Stimulated activated CD4-positive, alpha-beta T cell treated with anti-CD3 and anti-CD28 coated beads, Interleukin-4, amount 100 ng/mL, for 24 hours (primary cell): Measurements from ENCODE around the gene CTSA.
"Not testable (repeated sequence)": the region's sequence is repeated elsewhere in the genome, so short reads cannot be mapped to it uniquely, and the experiment has no call there.

Source experiments
- DNase-seq: peaks from one replicate; pipeline ENCODE4 v3.0.0-alpha.2; 2020

CTSA gene

DNA sequence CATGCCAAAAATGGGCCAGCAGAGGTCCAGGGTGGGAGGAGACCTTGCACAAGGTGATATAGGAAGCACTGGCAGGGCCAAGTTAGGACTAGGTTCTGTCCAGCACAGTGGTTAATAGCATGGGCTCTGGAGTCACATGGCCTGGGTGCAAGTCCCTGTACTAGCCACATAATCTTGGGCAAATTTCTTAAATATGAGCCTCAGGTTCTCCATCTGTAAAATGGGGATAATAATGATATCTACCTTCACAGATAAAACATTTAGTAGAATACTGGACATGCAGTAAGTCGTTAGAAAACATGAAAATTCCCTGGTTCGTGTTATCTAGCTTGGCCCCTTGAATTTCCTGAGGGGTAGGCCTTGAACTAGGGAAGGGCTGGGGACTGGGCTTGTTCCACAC is 6.2 kb downstream of the CTSA start:
- no peak for DNase-seq

DNA sequence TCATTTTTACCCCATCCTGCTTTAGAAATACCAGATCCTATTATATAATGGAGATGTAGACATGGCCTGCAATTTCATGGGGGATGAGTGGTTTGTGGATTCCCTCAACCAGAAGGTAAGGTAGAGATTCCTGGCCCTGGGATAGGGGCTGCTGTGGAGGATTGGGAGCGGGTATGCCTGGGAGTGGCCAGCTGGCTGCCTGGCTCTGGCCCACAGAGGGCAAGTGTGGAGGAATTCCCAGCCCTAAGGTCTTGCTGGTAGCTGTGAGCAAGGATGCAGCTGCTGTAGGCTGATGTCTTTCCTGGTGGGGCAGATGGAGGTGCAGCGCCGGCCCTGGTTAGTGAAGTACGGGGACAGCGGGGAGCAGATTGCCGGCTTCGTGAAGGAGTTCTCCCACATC is 6.6 kb downstream of the CTSA start:
- DNase-seq, result no peak

DNA sequence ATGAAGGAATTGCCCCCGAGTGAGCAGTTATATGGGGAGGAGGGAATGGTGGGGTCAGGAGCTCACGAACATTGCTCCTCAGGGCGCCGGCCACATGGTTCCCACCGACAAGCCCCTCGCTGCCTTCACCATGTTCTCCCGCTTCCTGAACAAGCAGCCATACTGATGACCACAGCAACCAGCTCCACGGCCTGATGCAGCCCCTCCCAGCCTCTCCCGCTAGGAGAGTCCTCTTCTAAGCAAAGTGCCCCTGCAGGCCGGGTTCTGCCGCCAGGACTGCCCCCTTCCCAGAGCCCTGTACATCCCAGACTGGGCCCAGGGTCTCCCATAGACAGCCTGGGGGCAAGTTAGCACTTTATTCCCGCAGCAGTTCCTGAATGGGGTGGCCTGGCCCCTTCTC is 7.2 kb downstream of the CTSA start:
- DNase-seq, result no peak

DNA sequence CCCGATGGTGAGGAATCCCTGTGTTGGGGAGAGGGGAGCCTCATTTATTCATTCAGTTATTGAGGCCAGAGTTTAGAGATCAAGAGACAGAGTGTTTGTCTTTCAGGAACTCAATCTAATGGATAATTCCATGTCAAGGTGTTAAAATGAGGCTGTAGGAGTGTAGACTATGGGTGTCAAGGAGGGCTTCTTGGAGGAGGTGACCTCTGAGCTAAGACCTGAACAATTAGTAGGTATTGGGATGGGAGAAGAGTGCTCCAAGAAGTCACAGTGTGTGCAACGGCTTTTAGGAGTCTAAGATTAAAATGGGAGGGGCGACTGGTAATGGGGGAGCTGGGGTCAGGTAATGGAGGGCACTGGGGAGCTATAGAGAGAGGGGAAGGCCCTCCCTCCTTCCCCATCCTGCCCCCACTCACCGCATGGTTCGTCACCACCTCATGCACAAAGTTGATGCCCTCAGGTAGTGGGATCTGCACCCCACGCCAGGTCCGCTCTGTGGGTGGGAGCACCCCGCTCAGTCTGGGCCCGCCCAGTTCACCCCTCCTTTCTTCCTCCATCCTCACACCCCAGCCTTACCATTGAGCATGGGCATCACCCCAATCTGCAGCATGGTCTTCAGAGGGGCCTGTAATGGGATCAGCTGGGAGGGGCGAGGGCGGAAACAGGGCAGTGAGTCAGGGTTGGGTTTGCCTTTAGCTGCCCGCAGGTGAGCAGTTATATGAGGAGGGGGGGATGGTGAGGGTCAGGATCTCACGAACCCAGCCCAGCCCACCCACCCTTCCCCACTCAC is 8.1 kb downstream of the CTSA start:
- DNase-seq, result no peak

DNA sequence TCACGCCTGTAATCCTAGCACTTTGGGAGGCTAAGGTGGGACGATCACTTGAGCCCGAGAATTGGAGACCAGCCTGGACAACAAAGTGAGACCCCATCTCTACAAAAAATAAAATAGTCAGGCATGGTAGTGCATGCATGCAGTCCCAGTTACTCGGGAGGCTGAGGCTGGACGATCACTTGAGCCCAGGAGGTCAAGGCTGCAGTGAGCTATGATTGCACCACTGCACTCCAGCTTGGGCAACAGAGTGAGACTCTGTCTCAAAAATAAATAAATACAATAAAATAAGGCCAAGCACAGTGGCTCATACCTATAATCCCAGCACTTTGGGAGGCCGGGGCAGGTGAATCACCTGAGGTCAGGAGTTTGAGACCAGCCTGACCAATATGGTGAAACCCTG is 10.2 kb downstream of the CTSA start:
- DNase-seq, result not testable (repeated sequence)

DNA sequence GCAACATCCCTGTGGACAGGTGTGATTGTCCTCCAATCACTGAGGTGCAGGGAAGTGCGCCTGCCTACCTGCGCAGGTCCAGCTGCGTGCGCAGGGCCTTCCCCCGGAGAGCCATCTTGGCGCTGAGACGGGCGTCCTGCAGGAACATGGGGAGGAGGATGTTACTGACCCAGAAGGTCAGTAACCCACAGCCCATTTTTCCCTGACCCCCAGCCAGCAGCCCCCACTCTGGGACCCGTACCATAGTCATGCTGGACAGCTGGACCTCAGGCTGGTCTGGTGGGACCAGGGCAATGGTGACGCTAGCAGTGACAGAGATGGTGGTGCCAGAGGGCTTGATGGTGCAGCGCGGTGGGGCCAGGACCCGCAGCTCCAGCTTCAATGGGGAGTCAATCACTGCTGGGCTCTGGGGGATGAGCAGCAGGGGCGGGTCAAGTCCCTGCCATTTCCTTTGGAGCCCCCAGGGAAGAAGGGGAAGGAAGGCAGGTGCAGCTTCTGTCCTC is 11.1 kb downstream of the CTSA start:
- no peak for DNase-seq

DNA sequence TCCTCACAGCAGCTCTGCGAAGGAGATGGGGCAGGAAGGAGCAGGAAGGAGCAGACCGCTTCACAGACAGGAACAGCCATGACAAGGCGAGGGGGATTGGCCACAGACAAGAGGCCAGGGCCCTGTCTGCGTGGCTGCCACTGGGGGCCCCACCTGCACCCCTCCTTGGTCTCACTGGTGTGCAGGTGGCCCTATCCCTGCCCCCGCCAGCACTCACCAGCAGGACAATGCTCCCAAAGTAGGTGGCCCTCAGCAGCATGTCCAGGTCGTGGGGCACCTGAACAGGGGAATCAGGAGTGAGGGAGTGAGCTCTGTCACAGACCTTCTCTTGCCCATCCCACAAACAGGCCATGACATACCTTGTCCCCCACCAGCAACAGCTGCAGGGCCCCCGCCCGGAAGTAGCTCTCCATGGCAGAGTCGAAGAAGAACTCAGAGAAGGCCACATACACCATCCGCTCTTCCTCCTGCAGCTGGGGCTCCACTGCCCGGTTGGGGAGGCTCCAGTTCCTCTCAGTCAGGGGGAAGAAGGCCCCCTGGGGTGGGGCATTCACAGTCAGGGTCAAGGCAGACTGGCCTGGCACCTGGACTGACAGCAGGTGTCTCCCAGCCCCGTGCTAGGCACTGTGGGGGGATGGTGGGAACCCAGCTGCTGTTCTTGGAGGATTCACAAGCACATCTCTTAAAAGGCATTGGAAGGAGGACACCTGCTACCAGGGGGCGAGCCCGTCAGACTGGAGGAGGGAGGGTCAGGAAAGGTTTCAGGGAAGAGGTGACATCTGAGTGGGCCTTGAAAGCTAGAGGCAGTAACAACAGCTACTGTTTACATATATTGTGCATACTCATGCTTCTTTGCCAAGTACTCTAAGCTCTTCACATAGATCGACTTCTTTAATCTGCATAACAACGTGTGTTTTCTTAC is 13.7 kb downstream of the CTSA start:
- DNase-seq, result no peak

DNA sequence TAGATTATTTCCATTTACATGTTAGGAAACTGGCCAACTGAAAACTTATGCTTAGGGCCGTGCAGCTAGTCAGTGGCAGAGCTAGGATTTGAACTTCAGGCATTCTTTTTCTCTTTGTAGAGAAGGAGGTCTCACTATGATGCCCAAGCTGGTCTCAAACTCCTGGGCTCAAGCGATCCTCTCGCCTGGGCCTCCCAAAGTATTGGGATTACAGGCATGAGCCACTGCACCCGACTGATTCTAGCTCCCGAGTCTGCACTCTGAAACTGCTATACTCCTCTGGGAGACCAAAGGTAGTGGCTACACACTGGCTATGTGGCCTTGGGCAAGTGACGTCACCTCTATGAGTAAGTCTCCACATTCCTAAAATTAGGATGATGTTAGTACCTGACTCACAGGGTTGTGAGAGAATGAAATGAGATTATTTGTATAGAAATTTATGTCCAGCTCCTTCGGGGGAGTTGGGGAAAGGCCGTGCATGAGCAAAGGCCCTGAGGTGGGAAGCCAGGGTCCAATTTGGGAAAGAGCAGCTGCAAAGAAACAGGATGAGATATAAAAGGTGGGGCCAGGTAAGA is 14.5 kb downstream of the CTSA start:
- DNase-seq, result no peak

DNA sequence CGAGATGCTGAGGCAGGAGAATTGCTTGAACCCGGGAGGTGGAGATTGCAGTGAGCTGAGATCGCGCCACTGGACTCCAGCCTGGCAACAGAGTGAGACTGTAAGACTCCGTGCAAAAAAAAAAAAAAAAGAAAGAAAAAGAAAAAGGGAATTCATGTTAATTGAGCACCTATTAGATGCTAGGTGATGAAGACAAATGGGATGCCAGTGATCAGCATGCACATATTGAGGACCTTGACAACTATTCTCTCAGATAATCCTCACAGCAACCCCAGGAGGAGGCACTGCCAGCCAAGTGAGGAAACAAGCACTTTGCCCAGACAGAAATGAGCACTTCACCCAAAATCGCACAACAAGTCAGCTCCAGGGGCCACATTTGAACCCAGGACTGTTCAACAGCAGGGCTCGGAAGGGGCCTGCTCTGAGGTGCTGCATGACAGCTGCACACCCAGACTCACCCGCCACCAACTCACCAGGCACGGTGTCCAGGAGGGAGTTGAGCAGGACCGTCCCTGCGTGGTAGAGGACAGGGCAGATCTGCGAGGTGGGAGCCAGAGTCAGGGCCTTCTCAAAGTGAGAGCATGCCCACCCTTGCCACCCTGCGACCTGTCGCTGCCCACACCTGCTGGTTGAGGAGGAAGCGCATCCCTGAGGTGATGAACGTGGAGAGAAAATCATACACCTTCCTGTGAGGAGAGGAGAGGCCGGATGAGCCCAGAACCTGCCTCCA is 16.2 kb downstream of the CTSA start:
- no peak for DNase-seq

DNA sequence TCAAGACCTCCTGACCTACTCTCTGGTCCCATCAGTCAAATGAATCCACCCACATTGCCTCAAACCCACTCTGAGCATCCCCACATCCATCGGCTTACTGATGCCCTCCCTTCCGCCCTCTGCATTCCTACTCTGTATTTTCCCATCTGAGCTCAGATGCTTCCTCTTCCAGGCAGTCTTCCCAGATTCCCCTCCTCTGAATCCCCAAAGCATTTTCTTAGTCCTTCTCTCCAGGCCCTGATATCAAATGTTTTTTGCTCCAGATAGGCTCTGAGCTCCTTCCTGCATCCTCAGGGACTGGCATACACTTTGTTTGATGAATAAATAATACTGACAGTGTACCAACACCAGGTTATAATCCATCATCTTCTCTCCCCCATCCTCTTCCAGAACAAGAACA is 16.9 kb downstream of the CTSA start:
- DNase-seq, result no peak

DNA sequence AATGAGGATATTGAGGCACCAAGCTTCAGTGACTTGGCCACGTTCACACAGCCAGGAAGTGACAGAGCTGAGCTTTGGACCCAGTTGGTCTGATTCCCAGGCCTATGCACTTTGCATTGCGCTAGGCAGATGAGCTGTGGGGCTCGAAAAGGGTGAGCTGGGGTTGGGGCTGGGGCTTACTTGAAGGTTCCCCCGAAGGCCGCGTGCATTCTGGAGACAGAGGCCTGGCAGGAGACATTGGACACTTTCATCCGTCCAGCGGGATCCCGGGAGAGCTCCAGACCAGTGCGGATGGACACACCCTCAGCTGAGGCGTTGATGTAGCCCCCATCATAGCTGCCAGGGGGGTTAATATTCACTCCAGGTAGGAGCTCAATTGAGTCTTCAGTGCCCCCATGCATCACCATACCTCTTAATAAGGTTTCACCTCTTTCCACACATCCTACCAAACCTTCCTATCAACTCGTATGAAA is 18.2 kb downstream of the CTSA start:
- no peak for DNase-seq

DNA sequence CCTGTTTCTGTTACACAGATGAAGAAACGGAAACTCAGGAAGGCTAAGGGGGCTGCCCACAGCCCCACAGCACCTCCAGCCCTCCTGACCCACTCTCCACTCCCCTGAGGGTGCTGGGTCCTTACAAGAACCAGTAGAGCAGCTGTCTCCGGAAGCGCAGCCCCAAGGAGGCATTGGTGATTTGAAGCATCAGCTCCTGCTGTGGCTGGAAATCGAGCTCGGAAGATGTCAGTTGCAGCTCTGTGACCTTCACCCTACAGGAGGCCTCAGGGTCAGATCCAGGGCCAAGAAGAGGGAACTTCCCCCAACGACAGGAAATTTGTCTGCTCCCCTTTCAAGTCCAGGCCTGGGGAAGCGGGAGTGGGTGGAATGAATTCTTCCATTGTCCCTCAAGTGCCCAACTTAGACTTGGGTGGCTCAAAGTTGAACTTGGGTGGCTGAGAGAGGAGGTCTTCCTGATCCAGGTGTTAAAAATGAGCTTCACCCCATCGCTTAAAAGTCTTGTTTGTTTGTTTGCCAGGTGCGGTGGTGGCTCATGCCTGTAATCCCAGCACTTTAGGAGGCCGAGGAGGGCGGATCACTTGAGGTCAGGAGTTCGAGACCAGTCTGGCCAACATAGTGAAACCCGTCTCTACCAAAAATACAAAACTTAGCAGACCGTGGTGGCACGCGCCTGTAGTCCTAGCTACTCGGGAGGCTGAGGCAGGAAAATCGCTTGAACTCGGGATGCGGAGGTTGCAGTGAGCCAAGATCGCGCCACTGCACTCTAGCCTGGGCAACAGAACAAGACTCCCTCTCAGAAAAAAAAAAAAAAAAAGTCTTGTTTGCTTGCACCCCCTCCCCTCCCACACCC is 18.9 kb downstream of the CTSA start:
- no peak for DNase-seq

DNA sequence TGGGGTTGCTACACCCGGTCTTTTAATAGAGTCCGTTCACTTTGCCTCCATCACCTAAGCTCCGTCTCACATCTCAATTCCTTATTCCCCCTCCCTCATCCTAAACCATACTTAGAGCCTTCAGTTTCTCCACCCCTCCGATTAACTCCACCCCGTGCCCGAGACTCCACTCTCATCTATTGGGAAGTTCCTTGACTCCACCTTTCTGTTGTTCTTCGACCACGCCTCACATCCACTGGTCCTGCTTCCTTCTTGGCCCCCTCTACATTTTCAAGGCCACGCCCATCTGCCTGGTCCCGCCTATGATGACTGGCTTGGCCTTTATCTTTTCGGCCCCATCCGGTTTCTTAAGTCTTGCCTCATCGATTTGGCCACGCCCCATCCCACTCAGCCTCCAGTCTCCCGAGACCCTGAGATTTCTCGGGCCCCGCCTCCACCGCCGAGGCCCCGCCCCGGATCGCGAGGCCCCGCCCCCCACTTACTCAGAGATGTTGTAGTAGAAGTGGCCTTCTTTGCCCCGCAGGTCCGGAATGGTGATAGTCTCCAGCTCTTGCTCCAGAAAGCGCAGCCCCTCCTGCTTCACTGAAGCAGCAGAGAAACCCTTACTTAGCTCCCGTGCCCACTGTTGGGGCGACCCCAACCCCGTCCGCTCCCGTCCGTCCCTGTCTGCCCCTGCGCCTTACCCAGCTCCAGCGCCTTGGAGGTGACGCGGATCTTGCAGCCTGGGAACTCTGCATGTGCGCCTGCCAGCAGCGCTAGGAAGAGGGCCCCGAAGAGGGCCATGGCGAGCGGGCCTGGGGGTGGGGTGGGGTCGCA is 19.7 kb downstream of the CTSA start:
- peak; percentile 93 for DNase-seq

DNA sequence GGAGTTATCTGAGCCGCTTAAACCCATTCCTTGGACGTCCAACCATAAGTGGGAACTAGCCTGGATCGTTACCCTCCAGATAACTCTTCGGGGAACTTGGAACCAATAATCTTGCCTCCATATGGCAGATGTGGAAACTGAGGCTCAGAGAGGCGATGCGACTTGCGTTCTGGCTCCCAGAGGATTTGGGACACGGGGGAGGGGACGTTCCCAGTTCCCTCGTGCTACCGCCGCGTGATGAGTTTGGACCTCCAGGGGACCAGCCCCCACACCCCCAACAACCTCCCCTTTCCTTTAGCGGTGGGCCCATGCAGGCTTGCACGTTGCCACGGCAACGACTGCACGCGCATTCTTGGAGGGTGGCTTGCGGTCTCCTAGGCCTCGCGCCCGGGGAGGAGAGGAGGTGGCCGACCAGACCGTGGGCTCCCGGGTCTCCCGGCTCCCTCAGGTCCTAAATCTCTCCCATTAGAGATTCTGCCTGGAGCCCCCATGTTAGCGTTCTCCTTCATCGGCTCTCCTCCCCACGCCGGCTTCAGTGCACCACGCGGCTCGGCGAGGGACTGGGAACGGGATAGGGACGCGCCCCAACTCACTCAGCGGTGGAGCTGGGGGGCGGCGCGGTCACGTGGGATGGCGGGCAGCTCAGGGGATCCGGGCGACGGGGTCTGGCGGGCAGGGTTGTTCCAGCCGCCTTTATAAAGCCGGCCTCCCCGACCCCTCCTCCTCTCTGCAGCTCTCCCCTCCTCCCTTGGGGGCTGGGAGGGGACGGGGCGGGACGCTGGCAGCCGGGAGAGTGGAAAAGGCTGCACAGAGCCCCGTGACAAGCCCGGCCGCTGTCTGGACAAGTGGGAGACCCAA is 20.6 kb downstream of the CTSA start, which contains the start of gene PLTP:
Gene PLTP (minus strand): TSS at position 670 of the 858 bp plus-strand sequence. CDS start 703 bp downstream, outside the sequence.
- DNase-seq, result peak; percentile 24

DNA sequence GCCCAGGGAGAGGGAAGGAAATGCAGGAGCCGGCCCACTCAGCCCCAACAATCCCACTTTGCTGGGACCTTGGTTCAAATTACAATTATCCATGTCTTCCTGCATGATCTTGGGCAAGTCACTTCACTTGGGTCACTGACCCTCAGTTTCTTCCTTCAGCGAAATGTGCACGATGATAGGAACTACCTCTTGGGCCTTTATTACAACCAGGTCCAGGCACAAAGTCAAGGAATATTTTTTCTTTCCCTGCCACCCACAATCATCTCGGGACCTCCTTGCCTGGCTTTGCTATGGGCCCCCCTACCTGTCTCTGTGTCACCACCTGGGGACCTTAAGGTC is 21.2 kb downstream of the CTSA start:
- no peak for DNase-seq

DNA sequence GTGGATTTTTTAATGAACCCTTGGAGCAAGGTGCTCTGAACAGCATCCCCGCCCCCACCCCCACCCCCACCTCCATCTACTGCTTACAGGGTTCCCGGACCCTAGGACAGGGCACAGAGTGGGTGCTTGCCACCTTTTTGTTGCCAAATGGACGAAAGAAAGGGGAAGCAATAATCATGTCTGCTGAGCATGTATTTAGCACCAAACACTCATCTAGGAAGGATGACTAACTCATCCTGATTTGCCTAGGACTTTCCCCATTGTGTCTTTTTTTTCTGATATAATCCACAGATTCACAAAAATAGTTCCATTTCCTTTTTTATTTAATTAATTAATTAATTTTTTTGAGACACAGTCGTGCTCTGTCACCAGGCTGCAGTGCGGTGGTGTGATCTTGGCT is 22.0 kb downstream of the CTSA start:
- no peak for DNase-seq

DNA sequence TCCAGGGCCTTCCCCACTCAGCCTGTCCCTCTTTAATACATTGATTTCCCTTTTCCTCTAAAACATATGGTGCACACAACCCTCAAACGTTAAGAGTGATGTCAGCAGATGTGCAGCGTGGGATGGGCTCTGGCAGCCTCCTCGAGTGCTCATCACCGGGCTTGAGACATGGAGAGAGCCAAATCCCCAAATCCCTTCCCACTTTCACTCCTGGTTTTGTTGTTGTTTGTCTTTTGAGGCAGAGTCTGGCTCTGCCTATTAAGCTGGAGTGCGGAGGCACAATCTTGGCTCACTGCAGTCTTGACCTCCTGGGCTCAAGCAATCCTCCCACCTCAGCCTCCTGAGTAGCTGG is 26.6 kb downstream of the CTSA start:
- no peak for DNase-seq

DNA sequence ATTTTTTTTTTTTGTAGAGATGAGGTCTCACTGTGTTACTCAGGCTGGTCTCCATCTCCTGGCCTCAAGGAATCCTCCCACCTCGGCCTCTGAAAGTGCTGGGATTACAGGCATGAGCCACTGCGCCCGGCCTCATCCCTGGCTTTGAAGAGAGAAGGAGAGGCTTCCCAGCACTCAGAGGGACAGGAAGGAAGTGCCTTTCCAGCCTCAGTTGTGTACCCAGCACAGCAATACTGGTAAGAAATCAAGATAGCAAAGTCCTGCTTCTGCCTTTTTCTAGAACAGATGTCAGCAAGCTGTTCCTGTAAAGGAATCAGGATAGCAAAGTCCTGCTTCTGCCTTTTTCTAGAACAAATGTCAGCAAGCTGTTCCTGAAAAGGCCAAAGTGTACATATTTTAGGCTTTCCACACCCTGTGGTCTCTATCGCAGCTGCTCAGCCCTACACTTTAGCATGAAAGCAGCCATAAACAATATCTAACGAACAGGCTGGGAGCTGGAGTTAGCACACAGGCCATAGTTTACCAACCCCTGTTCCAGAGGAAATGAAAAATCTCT is 27.1 kb downstream of the CTSA start:
- DNase-seq, result no peak

DNA sequence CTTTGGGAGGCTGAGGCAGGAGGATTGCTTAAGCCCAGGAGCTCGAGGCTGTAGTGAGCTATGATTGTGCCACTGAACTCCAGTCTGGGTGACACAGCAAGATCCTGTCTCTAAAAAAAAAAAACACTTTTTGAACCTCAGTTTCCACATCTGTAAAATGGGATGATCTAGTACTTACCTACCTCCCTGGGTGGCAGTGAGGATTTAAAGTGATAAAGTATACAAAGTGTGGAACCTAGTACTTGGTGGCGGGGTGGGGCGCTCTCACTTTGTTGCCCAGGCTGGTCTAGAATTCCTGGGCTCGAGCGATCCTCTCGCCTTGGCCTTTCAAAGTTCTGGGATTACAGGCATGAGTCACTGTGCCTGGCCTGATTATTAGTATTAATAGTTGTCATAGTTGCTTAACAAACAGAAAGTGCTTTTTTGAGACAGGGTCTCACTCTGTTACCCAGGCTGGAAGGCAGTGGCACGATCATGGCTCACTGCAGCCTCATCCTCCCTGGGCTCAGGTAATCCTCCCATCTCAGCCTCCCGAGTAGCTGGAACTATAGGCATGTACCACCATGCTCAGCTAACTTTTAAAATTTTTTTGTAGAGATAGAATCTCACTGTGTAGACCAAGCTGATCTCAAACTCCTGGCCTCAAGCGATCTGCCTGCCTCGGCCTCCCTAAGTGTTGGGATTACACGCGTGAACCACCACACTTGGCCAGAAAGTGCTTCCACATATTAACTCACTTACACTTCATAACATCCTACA is 27.8 kb downstream of the CTSA start:
- no peak for DNase-seq
